ENCODE measurements around the gene IRGC.
A peak's percentile ranks its signal among the peaks of the same experiment; 100 is the strongest.

The IRGC gene

DNA sequence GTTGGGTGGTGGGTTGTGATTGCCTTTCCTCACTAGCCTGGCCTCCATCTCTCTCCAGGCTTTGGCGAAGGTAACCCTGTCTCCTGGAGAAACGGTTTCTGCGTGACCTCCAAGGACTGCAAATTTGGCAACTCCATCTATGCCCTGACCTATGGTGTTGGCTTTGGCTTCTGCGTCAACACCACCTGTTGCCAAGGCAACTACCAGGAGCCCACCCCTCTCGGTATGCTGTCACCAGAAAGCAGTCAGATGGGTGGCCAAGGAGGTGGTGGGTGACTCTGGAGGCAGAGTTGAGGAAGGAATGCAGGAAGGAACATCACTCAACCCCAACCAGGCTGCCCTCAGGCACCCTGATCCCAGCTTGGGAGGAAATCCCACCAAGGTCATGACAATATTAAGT, 18.6 kb upstream of the IRGC start:
- Histone ChIP-seq H3K4me1 (ENCODE audit: low read length) (peaks cover 9% of the 10 kb centered on the region; the same call in 1 of the 2 replicates), H3K79me2 (ENCODE audit: low read length) (no peaks in the 10 kb centered on the region), H2AFZ (ENCODE audit: low read length) (no peak overlapping the region), H4K20me1 (ENCODE audit: insufficient read depth, low read length) (no peaks in the 10 kb centered on the region), H3K27me3 (replicated peaks; ENCODE audit: insufficient read depth, low read length) (0 out of 2 replicates have a peak, but pooled peaks cover 3% of the 10 kb centered on the region), H3K9me2 (replicated peaks; ENCODE audit: insufficient read depth, low read length) (no peaks in the 10 kb centered on the region), H3K27ac (ENCODE audit: low read length) (no peak overlapping the region), H3K36me3 (replicated peaks; ENCODE audit: insufficient read depth, low read length) (no peaks in the 10 kb centered on the region), H3K9ac (ENCODE audit: low read length) (no peak overlapping the region), H3F3A (ENCODE audit: insufficient read depth, low read length) (peaks cover 14% of the 10 kb centered on the region), H3K4me3 (ENCODE audit: low read length) (no peak overlapping the region), H3K9me3 (replicated peaks; ENCODE audit: insufficient read depth, low read length) (no peaks in the 10 kb centered on the region), H3K4me2 (ENCODE audit: low read depth, low read length) (no peak overlapping the region)
- TF ChIP-seq, protein P1, sequence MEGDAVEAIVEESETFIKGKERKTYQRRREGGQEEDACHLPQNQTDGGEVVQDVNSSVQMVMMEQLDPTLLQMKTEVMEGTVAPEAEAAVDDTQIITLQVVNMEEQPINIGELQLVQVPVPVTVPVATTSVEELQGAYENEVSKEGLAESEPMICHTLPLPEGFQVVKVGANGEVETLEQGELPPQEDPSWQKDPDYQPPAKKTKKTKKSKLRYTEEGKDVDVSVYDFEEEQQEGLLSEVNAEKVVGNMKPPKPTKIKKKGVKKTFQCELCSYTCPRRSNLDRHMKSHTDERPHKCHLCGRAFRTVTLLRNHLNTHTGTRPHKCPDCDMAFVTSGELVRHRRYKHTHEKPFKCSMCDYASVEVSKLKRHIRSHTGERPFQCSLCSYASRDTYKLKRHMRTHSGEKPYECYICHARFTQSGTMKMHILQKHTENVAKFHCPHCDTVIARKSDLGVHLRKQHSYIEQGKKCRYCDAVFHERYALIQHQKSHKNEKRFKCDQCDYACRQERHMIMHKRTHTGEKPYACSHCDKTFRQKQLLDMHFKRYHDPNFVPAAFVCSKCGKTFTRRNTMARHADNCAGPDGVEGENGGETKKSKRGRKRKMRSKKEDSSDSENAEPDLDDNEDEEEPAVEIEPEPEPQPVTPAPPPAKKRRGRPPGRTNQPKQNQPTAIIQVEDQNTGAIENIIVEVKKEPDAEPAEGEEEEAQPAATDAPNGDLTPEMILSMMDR (IDR thresholded peaks at IDR 0.05; ENCODE audit: low read length) = no peak
- TF ChIP-seq EZH2 (optimal IDR thresholded peaks at IDR 0.05; ENCODE audit: low read depth, low read length) (no peak), EZH2phosphoT487 (IDR thresholded peaks at IDR 0.05; ENCODE audit: low read length) (no peak)
- no peak for DNase-seq

DNA sequence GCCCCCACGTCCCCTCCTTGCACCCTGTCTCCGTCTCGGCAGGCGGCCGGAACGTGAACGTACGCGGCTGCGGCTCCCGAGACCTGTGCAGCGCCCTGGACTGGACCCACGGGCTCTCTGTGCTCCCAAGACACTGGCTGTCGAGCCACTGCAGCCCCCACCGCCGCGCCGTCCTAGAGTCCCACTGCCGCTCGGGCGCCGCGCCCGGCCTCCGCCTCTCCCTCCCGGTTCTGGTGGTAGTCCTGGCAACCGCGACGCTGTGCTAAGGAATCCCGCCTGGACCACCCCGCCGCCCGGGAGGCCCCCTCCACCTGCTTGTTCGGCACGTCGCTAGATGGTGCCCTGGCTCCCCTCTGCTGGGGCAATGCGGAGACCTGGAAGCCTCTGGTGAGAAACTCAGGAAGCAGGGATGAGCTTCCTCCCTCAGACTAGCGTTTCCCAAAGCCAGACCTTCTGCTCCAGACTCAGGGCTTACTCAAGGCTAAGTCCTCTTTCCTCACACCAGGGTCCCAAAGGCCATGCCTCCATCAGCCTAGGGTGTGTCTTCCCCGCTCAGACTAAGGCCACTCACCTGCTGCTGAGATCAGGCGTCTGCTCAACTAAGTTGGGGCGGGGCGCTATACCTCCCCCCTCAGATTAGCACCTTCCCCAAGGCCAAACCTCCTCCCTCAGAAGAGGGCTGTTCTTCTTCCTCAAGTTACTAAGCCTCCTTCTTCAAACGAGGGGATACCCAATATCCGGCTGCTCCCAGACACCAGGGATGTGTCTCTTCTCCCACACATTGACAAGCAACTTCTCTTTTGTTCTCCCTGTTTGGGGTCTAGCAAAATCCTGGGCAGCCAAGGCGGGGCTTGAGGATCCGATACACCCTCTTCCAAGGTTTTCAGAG, 16.1 kb upstream of the IRGC start:
- H4K20me1 ChIP-seq (ENCODE audit: insufficient read depth, low read length) = no peaks in the 10 kb centered on the region
- no peak for DNase-seq
- no peak overlapping the region for H3K4me2 ChIP-seq (ENCODE audit: low read depth, low read length)
- H3K9me3 ChIP-seq (replicated peaks; ENCODE audit: insufficient read depth, low read length) = no peaks in the 10 kb centered on the region
- no peak overlapping the region for H3K9ac ChIP-seq (ENCODE audit: low read length)
- H3K27ac ChIP-seq (ENCODE audit: low read length) = peak overlapping the region; percentile 67; the same call in 1 of the 2 replicates
- H3F3A ChIP-seq (ENCODE audit: insufficient read depth, low read length) = peaks cover 14% of the 10 kb centered on the region
- 0 out of 2 replicates have a peak, but pooled peaks cover 3% of the 10 kb centered on the region for H3K27me3 ChIP-seq (replicated peaks; ENCODE audit: insufficient read depth, low read length)
- no peaks in the 10 kb centered on the region for H3K36me3 ChIP-seq (replicated peaks; ENCODE audit: insufficient read depth, low read length)
- TF ChIP-seq, protein P1 (IDR thresholded peaks at IDR 0.05; ENCODE audit: low read length) = no peak
- TF ChIP-seq EZH2 (optimal IDR thresholded peaks at IDR 0.05; ENCODE audit: low read depth, low read length) (no peak), EZH2phosphoT487 (IDR thresholded peaks at IDR 0.05; ENCODE audit: low read length) (no peak)
- peaks cover 9% of the 10 kb centered on the region; the same call in 1 of the 2 replicates for H3K4me1 ChIP-seq (ENCODE audit: low read length)
- H3K4me3 ChIP-seq (ENCODE audit: low read length) = no peak overlapping the region
- H3K79me2 ChIP-seq (ENCODE audit: low read length) = no peaks in the 10 kb centered on the region
- H2AFZ ChIP-seq (ENCODE audit: low read length) = no peak overlapping the region; the same call in 1 of the 2 replicates
- H3K9me2 ChIP-seq (replicated peaks; ENCODE audit: insufficient read depth, low read length) = no peaks in the 10 kb centered on the region

DNA sequence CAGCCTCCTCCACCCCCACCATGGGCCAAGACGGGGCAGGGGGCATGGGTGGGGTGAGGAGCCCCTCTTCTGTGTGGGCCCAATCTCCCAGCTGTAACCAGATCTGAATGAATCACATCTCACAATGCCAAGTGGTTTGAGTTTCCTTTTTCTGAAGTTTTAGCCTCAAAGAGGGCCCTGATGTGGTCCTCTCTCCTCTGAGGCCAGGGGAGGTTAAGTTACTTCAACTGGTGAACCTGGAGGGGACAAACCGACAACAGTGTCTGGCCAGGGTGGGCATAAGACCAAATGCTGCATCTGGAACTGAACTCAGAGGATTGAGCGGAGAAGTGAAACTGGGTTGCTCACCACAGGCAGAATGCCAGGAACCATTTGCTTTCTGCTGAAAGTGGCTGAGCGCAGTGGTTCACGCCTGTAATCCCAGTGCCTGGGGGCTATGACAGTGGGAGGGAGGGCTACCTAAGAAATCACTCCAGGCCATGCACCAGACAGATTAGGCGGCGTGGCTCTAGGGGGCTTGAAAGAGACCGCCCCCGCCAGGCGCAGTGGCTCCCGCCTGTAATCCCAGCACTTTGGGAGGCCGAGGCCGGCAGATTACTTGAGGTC, 15.4 kb upstream of the IRGC start:
- Histone ChIP-seq H3K27ac (ENCODE audit: low read length) (peak overlapping the region; percentile 67; the same call in 1 of the 2 replicates), H3K79me2 (ENCODE audit: low read length) (no peaks in the 10 kb centered on the region), H3K9me3 (replicated peaks; ENCODE audit: insufficient read depth, low read length) (no peaks in the 10 kb centered on the region), H3K9ac (ENCODE audit: low read length) (no peak overlapping the region; the same call in 1 of the 2 replicates), H3K36me3 (replicated peaks; ENCODE audit: insufficient read depth, low read length) (no peaks in the 10 kb centered on the region), H2AFZ (ENCODE audit: low read length) (peak overlapping the region; percentile 96), H3K4me2 (ENCODE audit: low read depth, low read length) (peak overlapping the region; percentile 92; the same call in 1 of the 2 replicates), H3K9me2 (replicated peaks; ENCODE audit: insufficient read depth, low read length) (no peaks in the 10 kb centered on the region), H3K4me3 (ENCODE audit: low read length) (peak overlapping the region; percentile 69), H3K4me1 (ENCODE audit: low read length) (peaks cover 9% of the 10 kb centered on the region; the same call in 1 of the 2 replicates), H4K20me1 (ENCODE audit: insufficient read depth, low read length) (no peaks in the 10 kb centered on the region), H3K27me3 (replicated peaks; ENCODE audit: insufficient read depth, low read length) (no peaks in the 10 kb centered on the region), H3F3A (ENCODE audit: insufficient read depth, low read length) (peaks cover 14% of the 10 kb centered on the region)
- TF ChIP-seq, protein P1 (IDR thresholded peaks at IDR 0.05; ENCODE audit: low read length) = no peak
- no peak for TF ChIP-seq EZH2phosphoT487 (IDR thresholded peaks at IDR 0.05; ENCODE audit: low read length)
- no peak for TF ChIP-seq EZH2 (optimal IDR thresholded peaks at IDR 0.05; ENCODE audit: low read depth, low read length)
- peak; percentile 14 for DNase-seq

Data from MM.1S (cell line).